ENCODE results near the gene SDK1.
A peak's percentile ranks its signal among the peaks of the same experiment; 100 is the strongest.

The SDK1 gene

GRCh38 chr7:3425087-3425486 lies 124.0 kb downstream of the SDK1 start:
- no peak for DNase-seq

- no peak for DNase-seq
Measured at GRCh38 chr7:3426064-3426463, 125.0 kb downstream of the SDK1 start.

GRCh38 chr7:3427957-3428356 lies 126.9 kb downstream of the SDK1 start:
- no peak for DNase-seq

- no peak for DNase-seq
Measured at GRCh38 chr7:3429981-3430380, 128.9 kb downstream of the SDK1 start.

- DNase-seq, result no peak
Measured at GRCh38 chr7:3430588-3430987, 129.5 kb downstream of the SDK1 start.

- no peak for DNase-seq
Measured at GRCh38 chr7:3431306-3431705, 130.3 kb downstream of the SDK1 start.

- no peak for DNase-seq
Measured at GRCh38 chr7:3432911-3433310, 131.9 kb downstream of the SDK1 start.

- no peak for DNase-seq
Measured at GRCh38 chr7:3434611-3435010, 133.6 kb downstream of the SDK1 start.

GRCh38 chr7:3436112-3436511 lies 135.1 kb downstream of the SDK1 start:
- DNase-seq, result no peak

GRCh38 chr7:3436746-3437145 lies 135.7 kb downstream of the SDK1 start:
- DNase-seq, result no peak

- no peak for DNase-seq
Measured at GRCh38 chr7:3437467-3437866, 136.4 kb downstream of the SDK1 start.

GRCh38 chr7:3438352-3438751 lies 137.3 kb downstream of the SDK1 start:
- DNase-seq, result no peak

GRCh38 chr7:3439333-3440030 lies 138.4 kb downstream of the SDK1 start:
- DNase-seq, result no peak

- DNase-seq, result no peak
Measured at GRCh38 chr7:3440509-3440908, 139.5 kb downstream of the SDK1 start.

- DNase-seq, result no peak
Measured at GRCh38 chr7:3443716-3444115, 142.7 kb downstream of the SDK1 start.

- no peak for DNase-seq
Measured at GRCh38 chr7:3446786-3447185, 145.7 kb downstream of the SDK1 start.

- DNase-seq, result no peak
Measured at GRCh38 chr7:3451701-3452100, 150.6 kb downstream of the SDK1 start.

GRCh38 chr7:3453398-3453797 lies 152.3 kb downstream of the SDK1 start:
- no peak for DNase-seq

GRCh38 chr7:3455806-3456595 lies 154.9 kb downstream of the SDK1 start:
- no peak for DNase-seq

- DNase-seq, result no peak
Measured at GRCh38 chr7:3459111-3459510, 158.1 kb downstream of the SDK1 start.

- DNase-seq, result peak; percentile 58
Measured at GRCh38 chr7:3461923-3462322, 160.9 kb downstream of the SDK1 start.

GRCh38 chr7:3463696-3464095 lies 162.6 kb downstream of the SDK1 start:
- DNase-seq, result no peak

- no peak for DNase-seq
Measured at GRCh38 chr7:3464900-3465622, 164.0 kb downstream of the SDK1 start.

- no peak for DNase-seq
Measured at GRCh38 chr7:3466261-3466660, 165.2 kb downstream of the SDK1 start.
